Activated T-cell treated with anti-CD3 and anti-CD28 coated beads, Interleukin-2, amount 50 U/mL, for 4 hours (primary cell): ENCODE data around the gene ARHGEF40. TPM values are rescaled to one million over a fixed set of nuclear protein-coding genes. Genes with fewer than 3 reads are reported as not detected.

ENCODE experiments used
- ATAC-seq, 2 donors: fragments of 200-7000 bp; cut with Tn5 transposase; one replicate each; pipeline ENCODE4 v1.10.0; 2021
- DNase-seq: peaks from one replicate; pipeline ENCODE4 v3.0.0-alpha.2; 2020
- H3K27me3 Mint-ChIP-seq: one replicate; pipeline ENCODE4 v1.8.0; 2021; ENCODE audit warnings: low read depth, mixed read lengths
- H3K36me3 Mint-ChIP-seq: one replicate; pipeline ENCODE4 v1.8.0; 2022; ENCODE audit warnings: mixed read lengths; ENCODE audit not compliant: insufficient read depth
- H3K4me1 Mint-ChIP-seq: one replicate; pipeline ENCODE4 v1.8.0; 2021; ENCODE audit warnings: low read depth, mixed read lengths
- H3K4me3 Mint-ChIP-seq: one replicate; pipeline ENCODE4 v1.8.0; 2021; ENCODE audit warnings: mild to moderate bottlenecking, moderate library complexity, mixed read lengths
- H3K9me3 Mint-ChIP-seq: one replicate; pipeline ENCODE4 v1.8.0; 2021; ENCODE audit warnings: mixed read lengths
- total RNA-seq, 3 donors: library from RNA; stranded (reverse); gene quantifications; one replicate each; pipeline ENCODE4 v1.2.1, GENCODE V29; 2021

ARHGEF40 gene
- total RNA-seq, 3 donors from 2014 or later = 0.11 to 0.35 (median 0.23) TPM

GRCh38 chr14:21061347-21061668, 8.8 kb upstream of the ARHGEF40 start:
- Mint-ChIP-seq H3K9me3 (no peaks in the 10 kb centered on the region), H3K36me3 (no peaks in the 10 kb centered on the region), H3K27me3 (peaks cover 35% of the 10 kb centered on the region), H3K4me1 (no peaks in the 10 kb centered on the region), H3K4me3 (no peak overlapping the region)
- ATAC-seq (no peak), DNase-seq (no peak)

- peaks cover 1% of the 10 kb centered on the region for H3K4me1 Mint-ChIP-seq
- no peak overlapping the region for H3K4me3 Mint-ChIP-seq
- no peaks in the 10 kb centered on the region for H3K36me3 Mint-ChIP-seq
- H3K9me3 Mint-ChIP-seq = no peaks in the 10 kb centered on the region
- DNase-seq = no peak
- peaks cover 48% of the 10 kb centered on the region for H3K27me3 Mint-ChIP-seq
- no peak for ATAC-seq
Measured at GRCh38 chr14:21063479-21063878, 6.6 kb upstream of the ARHGEF40 start.

GRCh38 chr14:21066882-21067502, 3.1 kb upstream of the ARHGEF40 start:
- ATAC-seq = no peak
- no peaks in the 10 kb centered on the region for H3K9me3 Mint-ChIP-seq
- H3K4me1 Mint-ChIP-seq = peaks cover 30% of the 10 kb centered on the region
- no peak overlapping the region for H3K4me3 Mint-ChIP-seq
- H3K36me3 Mint-ChIP-seq = no peaks in the 10 kb centered on the region
- DNase-seq = no peak
- H3K27me3 Mint-ChIP-seq = peaks cover 60% of the 10 kb centered on the region

- H3K36me3 Mint-ChIP-seq = no peaks in the 10 kb centered on the region
- ATAC-seq = peak; percentile 13 to 36
- H3K27me3 Mint-ChIP-seq = peaks cover 60% of the 10 kb centered on the region
- peak; percentile 41 for DNase-seq
- H3K4me1 Mint-ChIP-seq = peaks cover 32% of the 10 kb centered on the region
- H3K9me3 Mint-ChIP-seq = no peaks in the 10 kb centered on the region
- H3K4me3 Mint-ChIP-seq = peak overlapping the region; percentile 76
Measured at GRCh38 chr14:21068521-21069387, 1.4 kb upstream of the ARHGEF40 start.

GRCh38 chr14:21069388-21070082, 569 bp upstream of the ARHGEF40 start:
- H3K4me3 Mint-ChIP-seq = peak overlapping the region; percentile 76
- no peaks in the 10 kb centered on the region for H3K36me3 Mint-ChIP-seq
- H3K27me3 Mint-ChIP-seq = peaks cover 57% of the 10 kb centered on the region
- H3K9me3 Mint-ChIP-seq = no peaks in the 10 kb centered on the region
- DNase-seq (no peak), ATAC-seq (no peak)
- H3K4me1 Mint-ChIP-seq = peaks cover 32% of the 10 kb centered on the region

GRCh38 chr14:21070610-21071224, 613 bp downstream of the ARHGEF40 start:
- H3K27me3 Mint-ChIP-seq = peaks cover 47% of the 10 kb centered on the region
- no peak for DNase-seq
- peak overlapping the region; percentile 78 for H3K4me3 Mint-ChIP-seq
- H3K4me1 Mint-ChIP-seq = peaks cover 32% of the 10 kb centered on the region
- no peaks in the 10 kb centered on the region for H3K9me3 Mint-ChIP-seq
- no peaks in the 10 kb centered on the region for H3K36me3 Mint-ChIP-seq
- peak; percentile 22 to 35 for ATAC-seq

GRCh38 chr14:21071225-21072030, 1.3 kb downstream of the ARHGEF40 start:
- DNase-seq (no peak), ATAC-seq (peak; percentile 49 to 52)
- H3K4me3 Mint-ChIP-seq = peak overlapping the region; percentile 78
- H3K4me1 Mint-ChIP-seq = peaks cover 32% of the 10 kb centered on the region
- H3K36me3 Mint-ChIP-seq = no peaks in the 10 kb centered on the region
- no peaks in the 10 kb centered on the region for H3K9me3 Mint-ChIP-seq
- H3K27me3 Mint-ChIP-seq = peaks cover 44% of the 10 kb centered on the region

GRCh38 chr14:21072031-21072473, 1.9 kb downstream of the ARHGEF40 start:
- Mint-ChIP-seq H3K27me3 (peaks cover 38% of the 10 kb centered on the region), H3K4me3 (peak overlapping the region; percentile 78), H3K4me1 (peaks cover 32% of the 10 kb centered on the region), H3K9me3 (no peaks in the 10 kb centered on the region), H3K36me3 (no peaks in the 10 kb centered on the region)
- DNase-seq (no peak), ATAC-seq (no peak)

- ATAC-seq (no peak), DNase-seq (no peak)
- H3K4me1 Mint-ChIP-seq = peaks cover 32% of the 10 kb centered on the region
- no peak overlapping the region for H3K4me3 Mint-ChIP-seq
- peaks cover 36% of the 10 kb centered on the region for H3K27me3 Mint-ChIP-seq
- no peaks in the 10 kb centered on the region for H3K9me3 Mint-ChIP-seq
- no peaks in the 10 kb centered on the region for H3K36me3 Mint-ChIP-seq
Measured at GRCh38 chr14:21072781-21073339, 2.8 kb downstream of the ARHGEF40 start.

GRCh38 chr14:21073921-21074320, 3.8 kb downstream of the ARHGEF40 start:
- ATAC-seq = no peak
- H3K4me1 Mint-ChIP-seq = peaks cover 26% of the 10 kb centered on the region
- H3K36me3 Mint-ChIP-seq = no peaks in the 10 kb centered on the region
- no peak for DNase-seq
- no peaks in the 10 kb centered on the region for H3K9me3 Mint-ChIP-seq
- no peak overlapping the region for H3K4me3 Mint-ChIP-seq
- peaks cover 29% of the 10 kb centered on the region for H3K27me3 Mint-ChIP-seq

- DNase-seq (no peak), ATAC-seq (no peak)
- Mint-ChIP-seq H3K27me3 (peaks cover 22% of the 10 kb centered on the region), H3K9me3 (no peaks in the 10 kb centered on the region), H3K4me1 (peaks cover 19% of the 10 kb centered on the region), H3K36me3 (no peaks in the 10 kb centered on the region), H3K4me3 (no peak overlapping the region)
Measured at GRCh38 chr14:21074398-21075272, 4.5 kb downstream of the ARHGEF40 start.

GRCh38 chr14:21075719-21076437, 5.8 kb downstream of the ARHGEF40 start:
- no peak overlapping the region for H3K4me3 Mint-ChIP-seq
- peaks cover 18% of the 10 kb centered on the region for H3K27me3 Mint-ChIP-seq
- no peaks in the 10 kb centered on the region for H3K36me3 Mint-ChIP-seq
- H3K9me3 Mint-ChIP-seq = no peaks in the 10 kb centered on the region
- peaks cover 13% of the 10 kb centered on the region for H3K4me1 Mint-ChIP-seq
- no peak for ATAC-seq
- DNase-seq = no peak
